ENCODE measurements around the gene TNC. TPM values are rescaled to one million over a fixed set of nuclear protein-coding genes. Genes with fewer than 3 reads are reported as not detected.

The TNC gene
- total and polyA plus RNA-seq, 2 experiments from 2014 or later, result 165 to 319 TPM

- Histone ChIP-seq H3K36me3 (ENCODE audit: low read depth) (no peaks in the 10 kb centered on the region), H2AFZ (no peak overlapping the region)
- peak; percentile 93 for DNase-seq
These were observed 18.1 kb upstream of the TNC start for GRCh38 chr9:115135821-115136778.

GRCh38 chr9:115134941-115135340 is 17.0 kb upstream of the TNC start:
- H3K79me2 ChIP-seq (ENCODE audit: insufficient read depth), result no peaks in the 10 kb centered on the region
- peak overlapping the region; percentile 82 for H3K27ac ChIP-seq
- H3K27me3 ChIP-seq (replicated peaks; ENCODE audit: insufficient read depth), result no peaks in the 10 kb centered on the region
- H3K4me1 ChIP-seq (ENCODE audit: insufficient read depth), result peaks cover 37% of the 10 kb centered on the region
- H3K36me3 ChIP-seq (ENCODE audit: low read depth), result no peaks in the 10 kb centered on the region
- H3K9ac ChIP-seq, result peak overlapping the region; percentile 43
- H3F3A ChIP-seq (ENCODE audit: insufficient read depth), result peaks cover 37% of the 10 kb centered on the region
- peak overlapping the region; percentile 15; the same call in 1 of the 2 replicates for H2AFZ ChIP-seq
- H3K4me3 ChIP-seq, result no peak overlapping the region
- TF ChIP-seq EZH2phosphoT487 (IDR thresholded peaks at IDR 0.05; ENCODE audit: insufficient read depth, low read depth), result no peak
- no peak for TF ChIP-seq EZH2 (IDR thresholded peaks at IDR 0.05; ENCODE audit: insufficient read depth, poor library complexity, severe bottlenecking)
- H3K9me3 ChIP-seq (ENCODE audit: low read depth), result no peaks in the 10 kb centered on the region
- peak; percentile 68 for DNase-seq
- H4K20me1 ChIP-seq (ENCODE audit: insufficient read depth), result no peaks in the 10 kb centered on the region
- 15 to 18% methylated on average over 4 of the region's 4 CpGs for WGBS, 2 experiments (ENCODE audit: low coverage in 1 of 2, low lambda C conversion rate in 2 of 2, missing lambda C conversion rate in 2 of 2)
- in situ Hi-C loops (cut with MboI), result no loop called here
- H3K9me2 ChIP-seq (ENCODE audit: insufficient read depth), result no peaks in the 10 kb centered on the region
- peak overlapping the region; percentile 33 for H3K4me2 ChIP-seq (ENCODE audit: unreplicated experiment)

More at GRCh38 chr9:115135821-115136778, 18.1 kb upstream of the TNC start:
- no peaks in the 10 kb centered on the region for H3K9me3 ChIP-seq (ENCODE audit: low read depth)
- H3K9ac ChIP-seq, result peak overlapping the region; percentile 43; the same call in 1 of the 2 replicates
- peak overlapping the region; percentile 82 for H3K27ac ChIP-seq
- peak overlapping the region; percentile 33 for H3K4me2 ChIP-seq (ENCODE audit: unreplicated experiment)
- H3K27me3 ChIP-seq (replicated peaks; ENCODE audit: insufficient read depth), result no peaks in the 10 kb centered on the region
- H3K79me2 ChIP-seq (ENCODE audit: insufficient read depth), result no peaks in the 10 kb centered on the region
- H3K4me1 ChIP-seq (ENCODE audit: insufficient read depth), result peaks cover 37% of the 10 kb centered on the region
- peaks cover 37% of the 10 kb centered on the region for H3F3A ChIP-seq (ENCODE audit: insufficient read depth)
- no peaks in the 10 kb centered on the region for H4K20me1 ChIP-seq (ENCODE audit: insufficient read depth)
- no peak for TF ChIP-seq EZH2phosphoT487 (IDR thresholded peaks at IDR 0.05; ENCODE audit: insufficient read depth, low read depth)
- TF ChIP-seq EZH2 (IDR thresholded peaks at IDR 0.05; ENCODE audit: insufficient read depth, poor library complexity, severe bottlenecking), result no peak
- WGBS, 2 experiments (ENCODE audit: low coverage in 1 of 2, low lambda C conversion rate in 2 of 2, missing lambda C conversion rate in 2 of 2), result 13 to 16% methylated on average over 8 of the region's 8 CpGs
- H3K9me2 ChIP-seq (ENCODE audit: insufficient read depth), result no peaks in the 10 kb centered on the region
- in situ Hi-C loops (cut with MboI), result no loop called here
- no peak overlapping the region for H3K4me3 ChIP-seq

GRCh38 chr9:115133649-115134048 is 15.7 kb upstream of the TNC start:
- 0 to 1% methylated on average over 2 of the region's 2 CpGs for WGBS, 2 experiments (ENCODE audit: low coverage in 1 of 2, low lambda C conversion rate in 2 of 2, missing lambda C conversion rate in 2 of 2)
- peak overlapping the region; percentile 27; the same call in 1 of the 2 replicates for H2AFZ ChIP-seq
- H3K9me2 ChIP-seq (ENCODE audit: insufficient read depth), result no peaks in the 10 kb centered on the region
- H4K20me1 ChIP-seq (ENCODE audit: insufficient read depth), result no peaks in the 10 kb centered on the region
- no peaks in the 10 kb centered on the region for H3K79me2 ChIP-seq (ENCODE audit: insufficient read depth)
- H3K4me3 ChIP-seq, result no peak overlapping the region
- H3K27me3 ChIP-seq (replicated peaks; ENCODE audit: insufficient read depth), result no peaks in the 10 kb centered on the region
- no peak for TF ChIP-seq EZH2 (IDR thresholded peaks at IDR 0.05; ENCODE audit: insufficient read depth, poor library complexity, severe bottlenecking)
- TF ChIP-seq EZH2phosphoT487 (IDR thresholded peaks at IDR 0.05; ENCODE audit: insufficient read depth, low read depth), result no peak
- peaks cover 37% of the 10 kb centered on the region for H3K4me1 ChIP-seq (ENCODE audit: insufficient read depth)
- H3F3A ChIP-seq (ENCODE audit: insufficient read depth), result peaks cover 37% of the 10 kb centered on the region
- H3K9me3 ChIP-seq (ENCODE audit: low read depth), result no peaks in the 10 kb centered on the region
- peak overlapping the region; percentile 32 for H3K4me2 ChIP-seq (ENCODE audit: unreplicated experiment)
- DNase-seq, result peak; percentile 93
- H3K27ac ChIP-seq, result peak overlapping the region; percentile 82
- H3K36me3 ChIP-seq (ENCODE audit: low read depth), result no peaks in the 10 kb centered on the region
- in situ Hi-C loops (cut with MboI), result no loop called here
- 0 out of 2 replicates have a peak overlapping the region, but pooled peaks have one; percentile 10 for H3K9ac ChIP-seq

- no peak for DNase-seq
- 97 to 98% methylated on average over 12 of the region's 12 CpGs for WGBS, 2 experiments (ENCODE audit: low coverage in 1 of 2, low lambda C conversion rate in 2 of 2, missing lambda C conversion rate in 2 of 2)
These were observed 14.7 kb upstream of the TNC start for GRCh38 chr9:115132648-115133047.

More at GRCh38 chr9:115132648-115133047, 14.7 kb upstream of the TNC start:
- H3K9me2 ChIP-seq (ENCODE audit: insufficient read depth), result no peaks in the 10 kb centered on the region
- H2AFZ ChIP-seq, result no peak overlapping the region
- no peaks in the 10 kb centered on the region for H3K9me3 ChIP-seq (ENCODE audit: low read depth)
- no peak for TF ChIP-seq EZH2 (IDR thresholded peaks at IDR 0.05; ENCODE audit: insufficient read depth, poor library complexity, severe bottlenecking)
- TF ChIP-seq EZH2phosphoT487 (IDR thresholded peaks at IDR 0.05; ENCODE audit: insufficient read depth, low read depth), result no peak
- no peaks in the 10 kb centered on the region for H4K20me1 ChIP-seq (ENCODE audit: insufficient read depth)
- H3K9ac ChIP-seq, result no peak overlapping the region
- H3K79me2 ChIP-seq (ENCODE audit: insufficient read depth), result no peaks in the 10 kb centered on the region
- no peak overlapping the region for H3K4me3 ChIP-seq
- in situ Hi-C loops (cut with MboI), result no loop called here
- H3K27me3 ChIP-seq (replicated peaks; ENCODE audit: insufficient read depth), result no peaks in the 10 kb centered on the region
- no peak overlapping the region for H3K4me2 ChIP-seq (ENCODE audit: unreplicated experiment)
- peaks cover 37% of the 10 kb centered on the region for H3K4me1 ChIP-seq (ENCODE audit: insufficient read depth)
- peaks cover 30% of the 10 kb centered on the region for H3F3A ChIP-seq (ENCODE audit: insufficient read depth)
- no peak overlapping the region for H3K27ac ChIP-seq
- no peaks in the 10 kb centered on the region for H3K36me3 ChIP-seq (ENCODE audit: low read depth)

Data from GM23248 (cell line).